ENCODE results near the gene TCEA2. TPM values are rescaled to one million over a fixed set of nuclear protein-coding genes. Genes with fewer than 3 reads are reported as not detected.

TCEA2 gene
- total and polyA plus RNA-seq, 2 donors (not counting 1 experiment from before 2014, with no cell fraction given), result 58.1 to 63.9 TPM

DNA sequence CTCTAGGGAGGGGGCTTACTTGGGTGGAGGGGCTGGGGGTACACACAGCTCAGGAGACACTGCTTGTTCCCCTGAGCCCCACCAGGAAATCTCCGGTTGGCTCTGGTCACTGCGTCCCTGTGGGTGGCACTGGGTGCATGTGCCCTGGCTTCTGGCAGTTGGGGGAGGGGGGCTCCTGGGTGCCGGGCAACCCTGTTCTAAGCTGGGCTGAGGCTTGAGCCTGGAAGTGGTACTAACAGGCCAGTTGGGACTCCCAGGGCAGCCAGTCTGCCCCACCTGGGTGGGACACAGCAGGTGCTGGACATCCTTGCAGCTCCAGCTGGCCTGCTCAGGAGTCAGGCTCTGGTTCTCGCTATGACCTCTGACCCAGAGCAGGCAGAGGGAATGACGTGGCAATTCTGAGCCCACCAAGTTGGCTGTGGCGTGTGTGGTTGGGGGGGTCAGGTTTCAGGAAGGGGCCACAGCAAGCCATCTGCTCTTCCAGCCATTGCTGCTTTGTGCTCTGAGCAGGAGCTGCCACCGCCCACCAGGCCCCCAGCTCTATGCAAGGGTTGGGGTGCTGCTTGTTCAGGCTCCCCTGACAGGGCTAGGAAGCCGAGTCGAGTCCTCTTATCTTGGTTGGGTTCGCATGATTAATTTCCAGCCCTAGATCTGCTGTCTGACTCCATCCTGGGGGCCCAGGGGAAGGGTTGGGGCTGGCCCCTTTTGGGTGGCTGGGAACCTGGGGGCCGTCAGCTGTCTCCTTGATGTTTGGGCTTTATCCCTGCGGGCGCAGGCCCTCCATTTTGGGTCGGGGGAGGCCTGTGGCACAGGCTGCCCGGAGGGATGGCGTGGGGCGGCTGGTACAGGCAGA is 26.4 kb upstream of the TCEA2 start:
- Mint-ChIP-seq H3K27me3 (peaks cover 7% of the 10 kb centered on the region), H3K4me1 (peaks cover 17% of the 10 kb centered on the region)
- POLR2A ChIA-PET, result interaction anchor here (0.5 kb wide), 1 partner anchor 540 kb away, joined by 4 read pairs; no protein-coding TSS in a partner anchor

More for the DNA sequence above, 26.4 kb upstream of the TCEA2 start:
- no peak for DNase-seq
- H3K4me1 ChIP-seq (ENCODE audit: control insufficient read depth in 2 of 2, insufficient read depth in 2 of 2, low read length in 2 of 2), result peaks cover 23 to 25% of the 10 kb centered on the region in 2 donors
- TF ChIP-seq EZH2 (IDR thresholded peaks at IDR 0.05; ENCODE audit: borderline replicate concordance, insufficient read depth, low read depth, low read length, poor library complexity, severe bottlenecking), result no peak
- TF ChIP-seq, protein P1, sequence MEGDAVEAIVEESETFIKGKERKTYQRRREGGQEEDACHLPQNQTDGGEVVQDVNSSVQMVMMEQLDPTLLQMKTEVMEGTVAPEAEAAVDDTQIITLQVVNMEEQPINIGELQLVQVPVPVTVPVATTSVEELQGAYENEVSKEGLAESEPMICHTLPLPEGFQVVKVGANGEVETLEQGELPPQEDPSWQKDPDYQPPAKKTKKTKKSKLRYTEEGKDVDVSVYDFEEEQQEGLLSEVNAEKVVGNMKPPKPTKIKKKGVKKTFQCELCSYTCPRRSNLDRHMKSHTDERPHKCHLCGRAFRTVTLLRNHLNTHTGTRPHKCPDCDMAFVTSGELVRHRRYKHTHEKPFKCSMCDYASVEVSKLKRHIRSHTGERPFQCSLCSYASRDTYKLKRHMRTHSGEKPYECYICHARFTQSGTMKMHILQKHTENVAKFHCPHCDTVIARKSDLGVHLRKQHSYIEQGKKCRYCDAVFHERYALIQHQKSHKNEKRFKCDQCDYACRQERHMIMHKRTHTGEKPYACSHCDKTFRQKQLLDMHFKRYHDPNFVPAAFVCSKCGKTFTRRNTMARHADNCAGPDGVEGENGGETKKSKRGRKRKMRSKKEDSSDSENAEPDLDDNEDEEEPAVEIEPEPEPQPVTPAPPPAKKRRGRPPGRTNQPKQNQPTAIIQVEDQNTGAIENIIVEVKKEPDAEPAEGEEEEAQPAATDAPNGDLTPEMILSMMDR (IDR thresholded peaks at IDR 0.05), result no peak
- 49% methylated on average over 11 of the region's 17 CpGs for WGBS (ENCODE audit: insufficient coverage)
- no peak for ATAC-seq (ENCODE audit: low read depth)
- no peak overlapping the region for H3K9ac ChIP-seq (ENCODE audit: low read length)
- Mint-ChIP-seq H3K9me3 (ENCODE audit: insufficient read depth) (no peaks in the 10 kb centered on the region), H3K27ac (no peak overlapping the region), H3K4me3 (no peak overlapping the region)
- H3K9me3 ChIP-seq (ENCODE audit: control extremely low read depth in 1 of 3, control insufficient read depth in 2 of 3, insufficient read depth in 1 of 3, low read length in 2 of 3), result no peaks in the 10 kb centered on the region
- no peak overlapping the region for H3K4me3 ChIP-seq (ENCODE audit: control extremely low read depth in 1 of 5, extremely low read depth in 1 of 5, insufficient read depth in 1 of 5, low read depth in 2 of 5, low read length in 4 of 5)
- peaks cover 0 to 11% of the 10 kb centered on the region in 2 experiments for H3K36me3 ChIP-seq (replicated peaks in 1 of 2; ENCODE audit: control extremely low read depth in 1 of 2, control insufficient read depth in 1 of 2, extremely low read depth in 1 of 2, insufficient read depth in 2 of 2, low read length in 1 of 2)
- H3K79me2 ChIP-seq (ENCODE audit: control insufficient read depth, insufficient read depth, low read length), result no peaks in the 10 kb centered on the region
- H3K27ac ChIP-seq (ENCODE audit: low read length in 2 of 2), result no peak overlapping the region
- peaks cover 0 to 17% (median 8%) of the 10 kb centered on the region in 4 experiments for H3K27me3 ChIP-seq (replicated peaks in 1 of 4; ENCODE audit: control extremely low read depth in 1 of 4, control insufficient read depth in 3 of 4, insufficient read depth in 4 of 4, low read length in 3 of 4)
- no peak overlapping the region for H3K4me2 ChIP-seq (replicated peaks; ENCODE audit: low read depth, low read length, poor library complexity, severe bottlenecking)
- no peak overlapping the region for H2AFZ ChIP-seq (ENCODE audit: insufficient read depth, low read depth, low read length, poor library complexity, severe bottlenecking)
- intact Hi-C loops (cut with micrococcal nuclease), result loop anchor here (5.0 kb wide), 1 partner anchor 66 kb away; no protein-coding TSS in a partner anchor
- H4K20me1 ChIP-seq (ENCODE audit: control insufficient read depth, insufficient read depth, low read length, poor library complexity, severe bottlenecking), result peaks cover 6% of the 10 kb centered on the region
- CTCF ChIA-PET, result interaction anchor here (0.7 to 6.4 kb wide), 6 partner anchors 47 to 595 kb away, joined by 3 to 108 read pairs (median 3); partner anchors contain the start of gene LKAAEAR1

Measured in B cell (primary cell).